HUES6 (cell line): ENCODE results near the gene RAMAC.
"Not testable (repeated sequence)": the region's sequence is repeated elsewhere in the genome, so short reads cannot be mapped to it uniquely, and the experiment has no call there.

Experiments used
- H3K27ac ChIP-seq: 2 replicates; pipeline ENCODE4 v1.7.0; 2013; ENCODE audit warnings: low read depth, mild to moderate bottlenecking, low read length, inconsistent platforms
- H3K27me3 ChIP-seq: 2 replicates; pipeline ENCODE4 v1.6.1; 2013; ENCODE audit warnings: low read length; ENCODE audit not compliant: control insufficient read depth, insufficient read depth
- H3K36me3 ChIP-seq: 2 replicates; pipeline ENCODE4 v1.6.1; 2013; ENCODE audit warnings: low read length; ENCODE audit not compliant: control insufficient read depth, insufficient read depth
- H3K4me1 ChIP-seq: 2 replicates; pipeline ENCODE4 v1.6.1; 2013; ENCODE audit warnings: low read length; ENCODE audit not compliant: control insufficient read depth, insufficient read depth
- H3K4me3 ChIP-seq: 2 replicates; pipeline ENCODE4 v1.5.1; 2013; ENCODE audit warnings: low read depth, low read length
- H3K9ac ChIP-seq: one replicate; pipeline ENCODE4 v1.6.1; 2013; ENCODE audit warnings: mild to moderate bottlenecking, low read length
- H3K9me3 ChIP-seq: 2 replicates; pipeline ENCODE4 v1.6.1; 2013; ENCODE audit warnings: low read depth, low read length; ENCODE audit not compliant: control insufficient read depth, insufficient read depth

RAMAC gene

GRCh38 chr15:83015361-83015760 lies 29.4 kb downstream of the RAMAC start:
- H3K27ac ChIP-seq, result no peak overlapping the region
- H3K27me3 ChIP-seq, result no peaks in the 10 kb centered on the region
- H3K4me1 ChIP-seq, result peaks cover 17% of the 10 kb centered on the region
- peaks cover 35% of the 10 kb centered on the region for H3K36me3 ChIP-seq
- no peaks in the 10 kb centered on the region for H3K9me3 ChIP-seq
- H3K4me3 ChIP-seq, result no peak overlapping the region
- H3K9ac ChIP-seq, result no peak overlapping the region

GRCh38 chr15:83016906-83017305 lies 30.9 kb downstream of the RAMAC start:
- Histone ChIP-seq H3K9me3 (no peaks in the 10 kb centered on the region), H3K27me3 (no peaks in the 10 kb centered on the region), H3K36me3 (peaks cover 47% of the 10 kb centered on the region)

GRCh38 chr15:83018436-83018835 lies 32.4 kb downstream of the RAMAC start:
- Histone ChIP-seq H3K27me3 (no peaks in the 10 kb centered on the region), H3K27ac (no peak overlapping the region), H3K4me1 (0 out of 2 replicates have a peak, but pooled peaks cover 4% of the 10 kb centered on the region), H3K4me3 (no peak overlapping the region), H3K9ac (no peak overlapping the region), H3K36me3 (peaks cover 48% of the 10 kb centered on the region), H3K9me3 (no peaks in the 10 kb centered on the region)

More at GRCh38 chr15:83016906-83017305, 30.9 kb downstream of the RAMAC start:
- H3K4me1 ChIP-seq, result peaks cover 12% of the 10 kb centered on the region
- H3K9ac ChIP-seq, result no peak overlapping the region
- no peak overlapping the region for H3K27ac ChIP-seq
- H3K4me3 ChIP-seq, result no peak overlapping the region

- no peak overlapping the region for H3K4me3 ChIP-seq
- H3K9ac ChIP-seq, result no peak overlapping the region
- H3K9me3 ChIP-seq, result no peaks in the 10 kb centered on the region
- no peaks in the 10 kb centered on the region for H3K4me1 ChIP-seq
- peaks cover 48% of the 10 kb centered on the region for H3K36me3 ChIP-seq
- H3K27ac ChIP-seq, result no peak overlapping the region
- no peaks in the 10 kb centered on the region for H3K27me3 ChIP-seq
Measured at GRCh38 chr15:83030021-83030420, 44.0 kb downstream of the RAMAC start.

DNA sequence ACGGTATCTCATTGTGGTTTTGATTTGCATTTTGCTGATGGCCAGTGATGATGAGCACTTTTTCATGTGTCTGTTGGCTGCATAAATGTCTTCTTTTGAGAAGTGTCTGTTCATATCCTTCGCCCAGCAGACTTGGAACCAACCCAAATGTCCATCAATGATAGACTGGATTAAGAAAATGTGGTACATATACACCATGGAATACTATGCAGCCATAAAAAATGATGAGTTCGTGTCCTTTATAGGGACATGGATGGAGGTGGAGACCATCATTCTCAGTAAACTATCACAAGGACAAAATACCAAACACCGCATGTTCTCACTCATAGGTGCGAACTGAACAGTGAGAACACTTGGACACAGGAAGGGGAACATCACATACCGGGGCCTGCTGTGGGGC lies 45.2 kb downstream of the RAMAC start:
- not testable (repeated sequence) for H3K27me3 ChIP-seq, H3K9ac ChIP-seq, H3K9me3 ChIP-seq, H3K4me3 ChIP-seq, H3K4me1 ChIP-seq, H3K27ac ChIP-seq
- H3K36me3 ChIP-seq, result peaks cover 45% of the 10 kb centered on the region

DNA sequence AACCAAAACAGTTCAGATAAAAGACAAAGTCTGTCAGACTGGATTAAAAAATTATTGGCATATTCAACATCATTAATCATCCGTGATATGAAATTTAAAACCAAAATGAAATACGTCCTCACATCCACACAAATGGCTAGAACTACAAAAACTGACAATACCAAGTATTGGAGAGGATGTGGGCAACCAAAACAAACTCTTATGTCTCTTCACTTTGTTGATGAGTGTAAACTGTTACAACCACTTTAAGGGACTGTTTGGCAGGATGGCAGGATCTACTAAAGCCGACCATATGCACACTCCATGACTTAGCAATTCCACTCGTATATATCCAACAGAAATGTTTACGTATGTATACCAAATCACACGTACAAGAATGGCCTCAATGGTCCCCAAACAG lies 50.2 kb downstream of the RAMAC start:
- Histone ChIP-seq H3K9me3 (no peaks in the 10 kb centered on the region), H3K9ac (no peak overlapping the region), H3K4me3 (no peak overlapping the region), H3K27ac (no peak overlapping the region), H3K27me3 (no peaks in the 10 kb centered on the region), H3K36me3 (peaks cover 43% of the 10 kb centered on the region), H3K4me1 (no peaks in the 10 kb centered on the region)

GRCh38 chr15:83039206-83039605 lies 53.2 kb downstream of the RAMAC start:
- Histone ChIP-seq H3K9ac (no peak overlapping the region), H3K4me1 (no peaks in the 10 kb centered on the region), H3K27me3 (no peaks in the 10 kb centered on the region), H3K27ac (no peak overlapping the region), H3K4me3 (no peak overlapping the region), H3K36me3 (peaks cover 47% of the 10 kb centered on the region), H3K9me3 (no peaks in the 10 kb centered on the region)
